ENCODE results near the gene GRIP1.

GRCh38 chr12:66669541-66669940 is 9.3 kb downstream of the GRIP1 start:
- no peak for TF ChIP-seq POLR2A (IDR thresholded peaks at IDR 0.05; ENCODE audit: low read depth, low read length)
- TF ChIP-seq TAF1 (IDR thresholded peaks at IDR 0.05; ENCODE audit: borderline replicate concordance, low read depth, low read length): no peak
